Astrocyte (in vitro differentiated cells and primary cell): ENCODE data around the gene SLC18A2.

ENCODE experiments used
- EZH2 ChIP-seq: IDR thresholded peaks from 2 replicates; pipeline ENCODE4 v1.6.1; 2012; ENCODE audit warnings: mild to moderate bottlenecking, low read length, inconsistent platforms; ENCODE audit not compliant: insufficient read depth
- TF ChIP-seq, protein P1 (sequence below): IDR thresholded peaks from 2 replicates; pipeline ENCODE4 v1.5.1; 2011; ENCODE audit warnings: low read depth, mild to moderate bottlenecking, inconsistent platforms, low read length, moderate library complexity; ENCODE audit not compliant: insufficient read depth

GRCh38 chr10:117204316-117204715, 36.6 kb upstream of the SLC18A2 start:
- TF ChIP-seq, protein P1, sequence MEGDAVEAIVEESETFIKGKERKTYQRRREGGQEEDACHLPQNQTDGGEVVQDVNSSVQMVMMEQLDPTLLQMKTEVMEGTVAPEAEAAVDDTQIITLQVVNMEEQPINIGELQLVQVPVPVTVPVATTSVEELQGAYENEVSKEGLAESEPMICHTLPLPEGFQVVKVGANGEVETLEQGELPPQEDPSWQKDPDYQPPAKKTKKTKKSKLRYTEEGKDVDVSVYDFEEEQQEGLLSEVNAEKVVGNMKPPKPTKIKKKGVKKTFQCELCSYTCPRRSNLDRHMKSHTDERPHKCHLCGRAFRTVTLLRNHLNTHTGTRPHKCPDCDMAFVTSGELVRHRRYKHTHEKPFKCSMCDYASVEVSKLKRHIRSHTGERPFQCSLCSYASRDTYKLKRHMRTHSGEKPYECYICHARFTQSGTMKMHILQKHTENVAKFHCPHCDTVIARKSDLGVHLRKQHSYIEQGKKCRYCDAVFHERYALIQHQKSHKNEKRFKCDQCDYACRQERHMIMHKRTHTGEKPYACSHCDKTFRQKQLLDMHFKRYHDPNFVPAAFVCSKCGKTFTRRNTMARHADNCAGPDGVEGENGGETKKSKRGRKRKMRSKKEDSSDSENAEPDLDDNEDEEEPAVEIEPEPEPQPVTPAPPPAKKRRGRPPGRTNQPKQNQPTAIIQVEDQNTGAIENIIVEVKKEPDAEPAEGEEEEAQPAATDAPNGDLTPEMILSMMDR, result no peak
- no peak for TF ChIP-seq EZH2
